ENCODE results near the gene BLM.
"Not testable (repeated sequence)": the region's sequence is repeated elsewhere in the genome, so short reads cannot be mapped to it uniquely, and the experiment has no call there.

The BLM gene

GRCh38 chr15:90823455-90823974 lies 106.4 kb downstream of the BLM start:
- no peak for TF ChIP-seq ZFX (IDR thresholded peaks at IDR 0.05; ENCODE audit: borderline replicate concordance)
- TF ChIP-seq CTCF (IDR thresholded peaks at IDR 0.05): no peak
- H3K27ac ChIP-seq: no peak overlapping the region

- H3K27ac ChIP-seq: not testable (repeated sequence)
Measured at GRCh38 chr15:90825115-90825899, 108.2 kb downstream of the BLM start.

GRCh38 chr15:90826206-90826885 lies 109.2 kb downstream of the BLM start:
- not testable (repeated sequence) for H3K27ac ChIP-seq

- no peak overlapping the region for H3K27ac ChIP-seq
- TF ChIP-seq ZFX (IDR thresholded peaks at IDR 0.05; ENCODE audit: borderline replicate concordance): no peak
- TF ChIP-seq CTCF (IDR thresholded peaks at IDR 0.05): no peak
Measured at GRCh38 chr15:90826886-90827435, 109.8 kb downstream of the BLM start.

GRCh38 chr15:90828111-90828510 lies 111.0 kb downstream of the BLM start:
- no peak overlapping the region for H3K27ac ChIP-seq
- TF ChIP-seq CTCF (IDR thresholded peaks at IDR 0.05) (no peak), ZFX (IDR thresholded peaks at IDR 0.05; ENCODE audit: borderline replicate concordance) (no peak)

GRCh38 chr15:90829126-90829525 lies 112.0 kb downstream of the BLM start:
- no peak overlapping the region for H3K27ac ChIP-seq
- TF ChIP-seq ZFX (IDR thresholded peaks at IDR 0.05; ENCODE audit: borderline replicate concordance) (no peak), CTCF (IDR thresholded peaks at IDR 0.05) (no peak)

- H3K27ac ChIP-seq: no peak overlapping the region
- TF ChIP-seq ZFX (IDR thresholded peaks at IDR 0.05; ENCODE audit: borderline replicate concordance) (no peak), CTCF (IDR thresholded peaks at IDR 0.05) (no peak)
Measured at GRCh38 chr15:90829942-90830440, 112.8 kb downstream of the BLM start.

GRCh38 chr15:90834626-90835025 lies 117.5 kb downstream of the BLM start:
- TF ChIP-seq CTCF (IDR thresholded peaks at IDR 0.05) (no peak), ZFX (IDR thresholded peaks at IDR 0.05; ENCODE audit: borderline replicate concordance) (no peak)
- no peak overlapping the region for H3K27ac ChIP-seq

Measured in 22Rv1 (cell line).